ELR (cell line): ENCODE data around the gene ASCL2.

ENCODE experiments used
- DNase-seq: peaks from one replicate; pipeline ENCODE4 v3.0.0-alpha.2; 2015; ENCODE audit warnings: low read depth

Gene ASCL2

GRCh38 chr11:2234963-2235362 lies 35.4 kb downstream of the ASCL2 start:
- DNase-seq, result no peak

- DNase-seq, result no peak
These were observed 36.5 kb downstream of the ASCL2 start for GRCh38 chr11:2233693-2234455.

GRCh38 chr11:2229713-2230297 lies 40.6 kb downstream of the ASCL2 start:
- no peak for DNase-seq

- no peak for DNase-seq
These were observed 46.1 kb downstream of the ASCL2 start for GRCh38 chr11:2224254-2224653.

- no peak for DNase-seq
These were observed 47.1 kb downstream of the ASCL2 start for GRCh38 chr11:2223153-2223794.

- DNase-seq, result no peak
These were observed 47.9 kb downstream of the ASCL2 start for GRCh38 chr11:2222451-2222850.

GRCh38 chr11:2221591-2221990 lies 48.8 kb downstream of the ASCL2 start:
- no peak for DNase-seq

GRCh38 chr11:2221024-2221423 lies 49.4 kb downstream of the ASCL2 start:
- DNase-seq, result no peak

- DNase-seq, result no peak
These were observed 50.1 kb downstream of the ASCL2 start for GRCh38 chr11:2220173-2220771.

- DNase-seq, result no peak
These were observed 50.9 kb downstream of the ASCL2 start for GRCh38 chr11:2219318-2220017.
